T-helper 1 cell treated with Interleukin-12 subunit alpha and Interleukin-12 subunit beta and Interleukin-4 antibody, amounts not matched to agents 30 ng/mL and 1 ng/mL, for 36 hours (primary cell): ENCODE data around the gene HIGD1A. TPM values are rescaled to one million over a fixed set of nuclear protein-coding genes. Genes with fewer than 3 reads are reported as not detected.
"Not testable (repeated sequence)": the region's sequence is repeated elsewhere in the genome, so short reads cannot be mapped to it uniquely, and the experiment has no call there.

Source experiments
- intact Hi-C: fragments of 100-400 bp; cut with micrococcal nuclease; formaldehyde crosslinking; loops from one replicate; pipeline ENCODE4 v1.15.1; 2024
- total RNA-seq: library from RNA; stranded (reverse); gene quantifications from 2 replicates; pipeline ENCODE4 v1.2.3, GENCODE V29; 2022

The HIGD1A gene
- total RNA-seq, 1 donor from 2014 or later, result 76.8 TPM

DNA sequence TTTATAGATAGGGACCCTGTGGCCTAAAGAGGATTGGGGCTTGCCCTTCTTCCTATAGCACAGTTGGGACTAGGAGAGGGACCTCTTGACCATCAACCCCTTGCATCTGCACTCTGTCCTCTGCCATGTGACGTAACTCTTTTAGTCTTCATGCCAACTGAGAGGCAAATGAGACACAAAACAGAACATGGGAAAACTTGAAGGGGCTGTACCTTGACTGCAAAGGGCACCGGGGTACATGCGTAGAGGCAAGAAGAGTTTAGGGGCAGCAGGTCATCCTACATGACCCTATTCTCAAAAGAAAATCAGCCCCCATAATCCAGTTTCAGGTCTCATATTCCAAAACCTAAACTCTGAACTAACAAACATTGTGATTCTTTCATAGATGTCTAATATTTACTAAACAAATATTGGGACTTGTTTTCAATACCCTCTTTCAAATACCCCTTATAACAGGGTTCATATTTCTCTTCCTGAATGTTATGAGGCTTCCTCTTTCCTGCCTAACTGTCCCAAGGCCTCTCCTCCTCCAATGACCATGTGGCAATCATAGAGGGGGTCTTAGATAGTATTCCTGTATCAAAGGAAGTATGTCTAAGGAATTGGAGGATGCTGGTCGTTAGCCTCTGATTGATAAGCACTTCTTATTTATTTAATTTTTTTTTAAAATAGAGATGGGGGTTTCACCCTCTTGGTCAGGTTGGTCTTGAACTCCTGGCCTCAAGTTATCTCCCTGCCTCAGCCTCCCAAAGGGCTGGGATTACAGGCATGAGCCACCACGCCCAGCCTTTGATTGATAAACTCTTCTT lies 25.5 kb upstream of the HIGD1A start:
- intact Hi-C loops, result no loop called here

DNA sequence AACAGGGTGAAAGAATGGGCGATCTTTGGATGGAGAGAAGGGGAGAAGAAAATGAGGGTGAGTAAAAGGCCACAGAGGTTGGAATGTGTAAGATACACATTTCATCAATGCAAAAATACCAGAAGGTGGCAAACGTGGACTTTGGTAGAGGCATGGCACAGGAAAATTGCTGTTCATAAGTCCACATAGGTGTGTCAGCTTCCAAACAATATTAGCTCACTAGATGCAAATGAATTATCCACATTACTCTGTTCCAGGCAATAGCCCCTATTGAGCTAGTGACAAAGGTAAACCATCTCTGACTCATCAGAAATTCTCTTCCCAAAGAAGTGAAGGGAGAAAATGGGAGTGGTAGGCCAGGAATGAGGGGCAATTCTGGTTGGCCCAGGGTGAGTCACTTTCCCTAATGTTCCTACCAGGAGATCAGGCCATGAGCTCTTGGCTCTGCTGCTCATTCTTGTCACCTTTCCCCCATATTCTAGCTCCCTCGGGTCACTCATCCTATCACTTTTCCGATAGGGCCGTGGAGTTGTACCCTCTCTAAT lies 24.9 kb upstream of the HIGD1A start:
- intact Hi-C loops, result no loop called here

DNA sequence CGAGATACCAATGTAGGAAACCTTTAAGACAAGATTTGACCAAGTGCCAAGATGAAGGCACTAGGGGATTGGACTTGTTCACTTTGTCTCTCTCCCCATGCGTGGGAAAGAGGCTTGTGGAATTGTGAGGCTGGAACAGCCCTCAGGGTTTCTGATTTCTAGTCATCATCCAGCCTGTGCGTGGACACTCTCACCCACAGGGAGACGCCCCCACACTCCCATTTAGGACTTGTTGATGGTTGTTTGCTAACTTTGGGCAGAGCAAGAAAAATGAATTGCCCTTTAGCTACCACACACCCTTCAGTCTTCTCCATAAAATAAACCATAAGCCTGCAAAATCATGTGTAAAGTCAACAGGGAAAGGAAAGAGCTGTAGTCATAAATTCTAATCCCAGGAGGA lies 23.4 kb upstream of the HIGD1A start:
- intact Hi-C loops, result no loop called here

DNA sequence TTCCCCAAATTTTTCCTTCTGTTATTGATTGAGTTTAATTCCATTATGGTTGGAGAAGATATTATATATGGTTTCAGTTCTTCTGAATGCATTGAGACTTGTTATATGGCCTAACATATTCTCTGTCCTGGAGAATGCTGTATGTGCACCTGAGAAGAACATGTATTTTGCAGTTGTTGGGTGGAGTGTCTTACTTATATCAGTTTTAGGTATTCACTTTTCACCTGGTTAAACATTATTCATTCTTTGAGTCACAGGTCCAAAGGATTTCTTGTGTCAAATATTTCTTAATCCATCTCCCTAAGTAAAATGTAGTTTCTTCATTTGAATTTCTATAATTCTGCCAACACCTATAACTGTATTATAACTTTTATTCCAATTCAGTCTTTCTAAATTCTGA lies 22.7 kb upstream of the HIGD1A start:
- intact Hi-C loops, result no loop called here

DNA sequence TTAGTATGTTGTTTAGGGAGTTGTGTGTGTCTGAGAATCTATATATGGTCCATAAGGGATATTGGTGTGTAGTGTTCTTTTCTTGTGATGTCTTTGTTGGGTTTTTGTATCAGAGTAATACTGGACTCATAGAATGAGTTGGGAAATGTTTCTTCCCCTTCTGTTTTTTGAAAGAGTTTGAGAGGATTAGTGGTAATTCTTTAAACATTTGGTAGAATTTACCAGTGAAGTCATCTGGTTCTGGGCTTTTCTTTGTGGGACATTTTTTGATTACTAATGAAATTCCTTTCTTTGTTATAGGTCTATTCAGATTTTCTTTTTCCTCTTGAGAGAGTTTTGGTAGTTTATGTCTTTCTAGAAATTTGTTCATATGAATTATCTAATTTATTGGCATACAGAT lies 21.9 kb upstream of the HIGD1A start:
- intact Hi-C loops, result no loop called here

DNA sequence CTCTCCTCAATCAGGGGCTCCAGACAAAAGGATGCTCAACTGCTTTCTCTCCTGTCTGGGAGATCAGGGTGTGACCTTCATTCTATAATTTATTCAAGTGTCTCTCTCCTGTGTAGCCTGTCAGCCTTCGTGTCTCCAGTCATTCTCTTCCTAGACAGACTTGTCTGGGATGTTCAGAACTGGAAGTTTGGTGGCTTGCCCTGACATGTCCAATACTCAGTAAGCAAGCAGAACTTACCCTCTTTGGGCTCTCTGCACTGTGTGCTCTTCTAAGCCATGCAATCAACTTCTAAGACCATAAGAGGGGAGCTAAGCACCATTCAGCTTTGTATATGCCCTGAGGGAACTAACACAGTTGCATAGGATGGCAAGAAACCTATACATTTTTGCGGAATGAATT lies 19.1 kb upstream of the HIGD1A start:
- intact Hi-C loops, result no loop called here

DNA sequence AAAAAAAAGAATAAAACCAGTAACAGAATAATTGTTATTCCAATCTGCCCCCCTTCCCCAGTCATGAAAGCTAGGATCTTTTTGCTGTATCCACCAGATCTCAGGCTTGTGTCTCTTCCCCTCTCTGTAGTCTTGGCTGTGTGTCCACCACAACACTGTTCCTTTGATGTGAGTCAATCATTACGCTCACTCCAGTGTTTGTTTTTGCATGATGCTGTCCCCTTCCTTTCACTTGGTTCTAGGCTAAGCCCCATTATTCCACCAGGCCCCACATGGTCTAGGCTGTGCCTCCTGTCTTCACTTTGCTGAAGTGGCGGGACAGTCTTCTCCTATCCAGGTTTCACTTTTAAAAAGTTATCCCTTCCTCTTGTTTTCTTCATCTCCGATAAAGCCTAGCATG lies 18.5 kb upstream of the HIGD1A start:
- intact Hi-C loops, result no loop called here

DNA sequence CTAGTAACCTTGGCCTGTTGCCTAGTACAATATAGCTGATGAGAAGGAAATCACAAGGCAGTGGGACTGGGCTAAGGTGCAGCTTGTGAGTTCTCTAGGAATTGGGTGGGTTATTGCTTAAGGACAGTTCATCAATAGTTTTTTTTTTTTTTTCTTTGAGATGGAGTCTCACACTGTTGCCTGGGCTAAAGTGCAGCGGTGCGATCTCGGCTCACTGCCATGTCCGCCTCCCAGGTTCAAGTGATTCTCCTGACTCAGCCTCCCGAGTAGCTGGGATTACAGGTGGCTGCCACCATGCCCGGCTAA lies 16.4 kb upstream of the HIGD1A start:
- intact Hi-C loops, result no loop called here

DNA sequence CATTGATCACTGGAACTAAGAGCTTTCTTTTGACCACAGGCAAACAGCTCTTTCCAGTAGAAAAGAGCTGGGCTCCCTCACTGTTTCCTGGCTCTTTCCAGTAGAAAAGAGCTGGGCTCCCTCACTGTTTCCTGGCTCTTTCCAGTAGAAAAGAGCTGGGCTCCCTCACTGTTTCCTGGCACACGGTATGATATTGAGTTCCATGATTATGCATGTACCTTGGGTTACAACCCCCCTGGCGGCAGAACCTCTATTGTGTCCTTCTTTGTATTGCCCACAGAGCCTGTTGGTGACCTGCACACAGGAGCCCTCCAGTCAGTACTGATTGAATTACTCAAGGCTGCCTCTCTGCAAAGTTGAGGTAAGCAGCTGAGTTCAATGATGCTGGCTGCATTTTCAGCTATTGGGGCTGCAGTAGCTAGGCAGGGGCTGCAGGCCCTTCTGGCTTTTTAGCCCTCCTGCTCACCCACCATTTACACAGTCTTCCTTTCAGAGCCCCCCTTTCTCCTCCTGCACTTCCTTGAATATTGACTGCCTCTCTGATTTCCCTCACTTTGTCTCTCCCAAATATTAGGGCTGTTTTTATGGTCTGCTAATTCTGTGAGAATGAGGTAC lies 15.2 kb upstream of the HIGD1A start:
- intact Hi-C loops, result no loop called here

DNA sequence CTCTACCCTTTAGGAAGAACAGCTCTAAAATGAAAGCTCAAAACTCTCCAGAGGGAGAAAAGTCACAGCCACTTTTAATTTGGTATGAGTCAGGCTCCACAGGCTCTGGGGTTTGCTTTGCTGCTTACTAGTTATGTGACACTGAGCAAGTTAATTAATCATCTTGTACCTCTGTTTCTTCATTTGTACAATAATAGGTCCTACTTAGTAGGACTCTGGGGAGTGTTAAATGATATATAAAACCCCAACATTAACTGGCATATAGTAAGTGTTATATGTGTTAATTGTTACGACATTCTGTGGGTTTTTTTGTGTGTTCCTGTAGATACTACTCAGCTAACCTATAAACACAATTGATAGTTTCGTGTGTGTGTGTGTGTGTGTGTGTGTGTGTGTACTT lies 11.5 kb upstream of the HIGD1A start:
- intact Hi-C loops, result no loop called here

DNA sequence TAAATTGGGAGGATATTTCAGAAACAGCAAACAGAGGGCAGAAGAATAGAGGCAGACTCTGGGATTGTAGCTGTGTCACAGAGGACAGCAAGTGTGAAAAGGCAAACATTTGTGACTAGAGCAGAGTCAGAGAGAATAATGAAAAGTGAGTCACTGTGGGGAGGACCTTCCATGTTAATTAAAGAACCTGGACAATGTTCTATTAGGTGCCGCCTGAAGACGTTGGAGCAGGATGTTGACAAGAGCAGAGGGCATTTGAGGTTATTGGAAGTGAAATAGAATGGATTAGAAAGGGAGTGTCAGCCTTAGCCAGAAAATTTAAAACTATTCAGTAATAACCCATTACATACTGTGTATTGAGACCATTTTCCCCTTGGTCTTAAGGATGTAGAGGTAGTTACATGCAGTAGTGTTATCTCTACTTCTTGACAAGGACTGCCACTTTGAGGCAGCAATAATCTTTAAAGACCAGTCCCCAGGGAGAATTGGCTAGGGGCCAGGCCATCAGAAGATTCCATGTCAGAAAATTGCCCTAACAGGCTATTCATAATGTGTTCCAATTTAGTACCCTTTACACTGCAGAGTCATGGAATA lies 10.7 kb upstream of the HIGD1A start:
- intact Hi-C loops, result no loop called here

DNA sequence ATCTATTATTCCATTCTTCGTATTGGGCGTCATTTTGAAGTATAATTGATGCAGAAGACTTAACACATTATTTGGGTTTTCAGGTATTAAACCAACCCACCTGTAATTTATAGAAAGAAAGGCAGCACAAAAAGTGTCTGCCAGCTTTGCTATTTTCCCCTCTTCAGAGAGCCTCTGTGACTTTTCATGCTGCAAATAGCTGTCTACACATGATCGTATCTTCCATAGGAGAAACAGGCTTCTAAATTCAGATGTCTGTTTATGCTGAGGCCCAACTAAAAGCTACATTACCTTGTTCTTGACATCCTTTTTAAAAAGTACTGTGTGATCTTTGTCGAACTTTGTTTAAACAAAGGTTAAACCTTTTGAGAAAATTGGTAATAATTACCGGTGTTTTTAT lies 10.0 kb upstream of the HIGD1A start:
- intact Hi-C loops, result no loop called here

DNA sequence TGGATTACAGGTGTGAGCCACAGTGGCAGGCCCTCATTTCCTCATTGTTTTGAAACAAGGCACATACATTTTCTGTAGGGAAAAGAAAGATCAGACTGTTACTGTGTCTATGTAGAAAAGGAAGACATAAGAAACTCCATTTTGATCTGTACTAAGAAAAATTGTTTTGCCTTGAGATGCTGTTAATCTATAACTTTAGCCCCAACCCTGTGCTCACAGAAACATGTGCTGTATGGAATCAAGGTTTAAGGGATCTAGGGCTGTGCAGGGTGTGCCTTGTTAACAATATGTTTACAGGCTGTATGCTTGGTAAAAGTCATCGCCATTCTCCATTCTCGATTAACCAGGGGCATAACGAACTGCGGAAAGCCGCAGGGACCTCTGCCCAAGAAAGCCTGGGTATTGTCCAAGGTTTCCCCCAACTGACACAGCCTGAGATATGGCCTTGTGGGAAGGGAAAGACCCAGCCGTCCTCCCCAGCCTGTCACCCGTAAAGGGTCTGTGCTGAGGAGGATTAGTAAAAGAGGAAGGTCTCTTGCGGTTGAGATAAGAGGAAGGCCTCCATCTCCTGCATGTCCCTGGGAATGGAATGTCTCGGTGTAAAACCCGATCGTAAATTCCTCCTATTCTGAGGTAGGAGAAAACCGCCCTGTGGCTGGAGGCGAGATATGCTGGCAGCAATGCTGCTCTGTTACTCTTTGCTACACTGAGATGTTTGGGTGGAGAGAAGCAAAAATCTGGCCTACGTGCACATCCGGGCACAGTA lies 7.0 kb upstream of the HIGD1A start:
- intact Hi-C loops, result not testable (repeated sequence)

DNA sequence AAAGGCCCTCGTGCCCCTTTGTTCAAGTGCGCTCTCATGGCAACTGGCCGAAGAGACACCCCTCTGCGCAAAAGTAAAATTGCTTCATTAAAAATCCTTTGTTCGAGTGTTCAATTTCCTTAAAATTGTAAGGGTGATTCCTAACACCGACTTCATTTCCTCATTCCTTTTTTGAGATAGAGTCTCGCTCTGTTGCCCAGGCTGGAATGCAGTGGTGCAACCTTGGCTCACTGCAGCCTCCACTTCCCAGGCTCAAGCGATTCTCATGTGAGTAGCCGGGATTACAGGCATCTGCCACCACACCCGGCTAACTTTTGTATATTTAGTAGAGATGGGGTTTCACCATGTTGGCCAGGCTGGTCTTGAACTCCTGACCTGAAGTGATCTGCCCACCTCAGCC lies 6.4 kb upstream of the HIGD1A start:
- intact Hi-C loops, result not testable (repeated sequence)

DNA sequence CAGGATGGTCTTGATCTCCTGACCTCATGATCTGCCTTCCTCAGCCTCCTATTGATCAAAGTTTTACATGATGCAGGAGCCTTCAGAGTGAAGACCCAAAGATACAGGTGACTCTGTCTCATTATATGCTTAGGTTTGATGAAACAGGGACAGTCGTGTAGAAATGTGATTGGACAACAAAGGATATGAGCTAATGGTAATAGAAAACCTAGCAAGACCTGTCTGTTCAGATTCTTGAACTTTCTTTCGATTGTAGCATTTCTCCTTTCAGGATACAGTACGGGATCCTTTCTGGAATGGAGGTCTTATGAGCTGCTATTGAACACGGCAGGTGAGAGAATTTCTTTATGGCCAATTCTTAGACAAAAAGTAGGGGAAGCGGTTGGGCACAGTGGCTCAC lies 4.9 kb upstream of the HIGD1A start, which contains the start of gene ACKR2:
TSS of gene ACKR2 (plus strand) at position 244 of the 400 bp plus-strand sequence. CDS start 55,058 bp downstream, outside the sequence.
- intact Hi-C loops, result no loop called here

DNA sequence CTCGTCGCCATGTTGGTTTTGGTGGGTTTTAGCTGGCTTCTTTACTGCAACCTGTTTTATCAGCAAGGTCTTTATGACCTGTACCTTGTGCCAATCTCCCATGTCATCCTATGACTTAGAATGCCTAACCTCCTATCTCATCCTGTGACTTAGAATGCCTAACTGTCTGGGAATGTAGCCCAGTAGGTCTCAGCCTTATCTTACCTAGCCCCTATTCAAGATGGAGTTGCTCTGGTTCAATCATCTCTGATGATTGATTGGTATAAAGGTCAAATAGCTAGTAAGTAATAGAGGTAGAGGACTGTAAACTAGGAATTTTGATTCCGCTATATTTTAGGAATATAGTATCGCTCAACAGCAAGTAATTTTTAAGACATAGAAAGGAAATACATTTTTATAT lies 3.6 kb upstream of the HIGD1A start:
- intact Hi-C loops, result no loop called here

DNA sequence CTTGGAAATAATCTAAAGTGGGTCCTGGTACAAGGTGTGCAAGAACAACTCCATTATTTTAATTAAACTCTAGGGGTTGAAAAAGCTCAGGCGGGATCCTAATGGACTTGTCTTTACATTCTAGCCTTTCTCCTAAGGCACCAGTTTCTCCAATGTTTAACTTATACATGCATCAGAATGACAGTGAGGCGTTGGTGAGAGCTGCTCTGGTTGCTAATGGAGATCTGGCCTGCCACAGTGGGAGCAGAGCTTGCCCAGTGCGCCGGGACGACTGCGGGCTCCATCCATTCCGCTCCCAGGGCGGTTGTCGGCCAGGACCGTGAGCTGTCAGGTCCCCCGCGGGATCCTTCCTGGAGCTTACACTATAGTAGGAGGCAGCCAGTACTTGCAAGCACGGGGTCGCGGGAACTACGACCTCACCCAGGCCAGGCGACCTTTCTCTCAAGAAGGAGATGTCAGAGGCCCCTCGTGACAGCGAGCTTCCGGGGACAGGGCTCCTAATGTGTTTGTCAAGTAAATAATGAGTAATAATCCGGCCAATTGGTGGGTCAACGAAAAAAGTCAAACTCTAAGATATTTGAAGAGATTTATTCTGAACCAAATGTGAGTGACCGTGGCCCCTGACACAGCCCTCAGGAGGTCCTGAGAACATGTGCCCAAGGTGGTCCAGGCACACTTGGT lies 991 bp upstream of the HIGD1A start:
- intact Hi-C loops, result loop anchor here (2.0 kb wide), 8 partner anchors 14 to 886 kb away; partner anchors contain the start of genes ABHD5 and ANO10

DNA sequence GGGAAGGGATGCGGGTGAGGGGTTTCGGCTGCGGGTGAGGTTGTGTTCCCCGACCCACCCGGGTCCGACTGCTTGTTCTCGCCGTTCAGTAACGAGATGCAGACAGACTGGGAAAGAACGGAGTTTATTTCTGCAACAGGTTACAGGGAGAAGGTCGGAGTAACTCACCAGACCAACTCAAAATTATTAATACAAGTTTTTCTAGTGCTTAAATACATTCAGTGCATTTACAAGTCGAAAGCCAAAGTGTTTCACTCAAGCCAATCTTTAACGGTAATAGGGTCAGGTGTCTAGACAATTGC lies 492 bp upstream of the HIGD1A start:
- intact Hi-C loops, result loop anchor here (1.0 to 2.0 kb wide), 17 partner anchors 14 to 886 kb away; partner anchors contain the start of genes ABHD5, ANO10, CCDC13 and NKTR

DNA sequence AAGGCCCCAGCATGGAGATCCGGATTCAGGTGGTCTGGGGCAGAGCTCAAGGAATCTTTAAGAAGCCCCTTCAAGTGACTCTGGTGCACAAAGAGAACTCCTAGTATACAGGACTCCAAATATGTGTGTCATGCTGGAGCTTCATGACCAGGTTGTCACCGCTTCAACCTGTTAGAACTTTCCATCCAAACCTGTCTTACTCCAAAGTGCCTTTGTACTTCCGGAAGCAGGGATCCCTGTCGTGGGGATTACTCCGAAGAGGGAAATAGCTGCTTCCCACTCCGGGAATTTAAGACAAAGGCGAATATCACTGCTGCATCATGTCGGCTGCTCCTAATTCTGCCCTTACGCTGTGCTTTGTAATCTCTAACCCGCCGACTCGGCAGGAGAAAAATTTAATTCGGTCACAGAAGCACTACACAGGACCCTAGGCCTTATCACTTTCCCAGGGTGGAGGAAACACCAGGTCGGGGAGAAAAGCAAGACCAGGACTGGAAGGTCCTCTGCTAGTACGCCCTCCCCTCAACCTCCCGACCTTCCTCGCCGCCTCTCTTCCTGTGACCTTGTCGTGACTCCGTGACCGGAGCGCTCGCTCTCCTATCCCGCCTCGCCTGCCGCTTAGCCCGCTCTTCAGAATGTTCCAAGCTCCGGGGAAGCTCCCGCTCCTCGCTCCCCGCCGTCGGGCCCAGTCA lies 730 bp downstream of the HIGD1A start:
- intact Hi-C loops, result loop anchor here (1.0 to 2.0 kb wide), 17 partner anchors 13 to 887 kb away; partner anchors contain the start of genes ABHD5, ANO10, CCDC13 and NKTR

DNA sequence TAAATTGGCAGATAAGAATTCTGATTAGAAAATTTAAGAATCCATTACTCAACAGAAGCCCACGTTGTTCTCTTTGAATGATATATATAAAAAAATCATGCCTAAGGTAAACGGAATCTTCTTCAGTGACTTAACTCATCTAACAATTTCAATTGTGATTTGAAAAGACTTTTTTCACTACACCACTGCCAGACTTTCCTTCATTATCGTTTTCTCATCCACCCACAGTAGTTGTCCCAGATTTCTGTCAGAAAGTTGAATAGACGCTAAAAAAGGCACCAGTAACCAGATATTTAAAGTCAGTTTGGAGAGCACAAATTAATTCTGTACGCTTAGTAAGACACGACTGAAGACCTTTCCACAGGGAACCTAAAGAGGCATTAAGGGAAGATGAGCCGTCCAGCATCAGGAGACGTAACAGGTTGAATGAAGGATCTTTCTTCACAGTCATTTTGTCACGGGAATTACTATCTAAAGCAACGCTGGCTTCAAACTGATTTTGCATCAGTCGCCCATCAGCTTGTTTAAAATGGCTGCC lies 1.3 kb downstream of the HIGD1A start:
- intact Hi-C loops, result no loop called here
